WERI-Rb-1 (cell line): ENCODE measurements around the gene TMEM51.

ENCODE experiments used
- DNase-seq: peaks from one replicate; pipeline ENCODE4 v3.0.0-alpha.2; 2020
- H3K27ac ChIP-seq: fragments of 250-450 bp; sonication (Bioruptor Pico); 2 replicates; pipeline ENCODE4 v1.5.1; 2020; ENCODE audit warnings: mild to moderate bottlenecking, moderate library complexity
- H3K27me3 ChIP-seq: fragments of 250-450 bp; sonication (Bioruptor Pico); 2 replicates; pipeline ENCODE4 v1.5.1; 2021; ENCODE audit warnings: mild to moderate bottlenecking, low read depth, moderate library complexity; ENCODE audit not compliant: insufficient read depth, severe bottlenecking
- H3K36me3 ChIP-seq: fragments of 250-450 bp; sonication (Bioruptor Pico); 2 replicates; pipeline ENCODE4 v1.5.1; 2020; ENCODE audit warnings: mild to moderate bottlenecking, moderate library complexity
- H3K4me3 ChIP-seq: 2 replicates; pipeline ENCODE4 v1.5.1; 2011; ENCODE audit warnings: low read depth, mild to moderate bottlenecking, control low read depth, low read length
- H3K9me3 ChIP-seq: fragments of 250-450 bp; sonication (Bioruptor Pico); 2 replicates; pipeline ENCODE4 v1.5.1; 2021; ENCODE audit warnings: mild to moderate bottlenecking, moderate library complexity; ENCODE audit not compliant: severe bottlenecking
- TF ChIP-seq, protein P1 (sequence below): IDR thresholded peaks from 2 replicates; pipeline ENCODE4 v1.5.1; 2011; ENCODE audit warnings: low read depth, mild to moderate bottlenecking, control low read depth, inconsistent platforms, low read length

The TMEM51 gene

DNA sequence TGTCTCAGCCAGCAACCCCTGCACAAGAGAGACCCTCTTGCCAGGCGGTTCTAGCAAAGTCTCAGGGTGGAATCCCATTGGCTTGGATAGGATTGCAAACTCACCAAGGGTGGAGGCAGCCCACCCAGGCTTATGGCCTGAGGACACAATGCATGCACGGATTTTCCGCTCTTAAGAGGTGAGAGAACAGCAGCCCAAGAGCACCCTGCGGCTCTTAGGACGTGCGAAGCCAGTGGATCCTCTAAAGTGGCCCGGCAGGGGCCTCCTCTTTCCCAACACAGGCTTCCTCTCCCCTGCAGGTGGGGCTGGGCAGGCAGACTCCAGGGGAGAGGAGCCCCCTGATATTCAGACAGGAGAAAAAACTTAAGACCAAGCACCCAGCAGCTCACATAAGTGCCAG, 31.2 kb upstream of the TMEM51 start:
- no peak overlapping the region for H3K27ac ChIP-seq
- no peaks in the 10 kb centered on the region for H3K27me3 ChIP-seq
- H3K36me3 ChIP-seq = no peaks in the 10 kb centered on the region
- H3K9me3 ChIP-seq = no peaks in the 10 kb centered on the region
- no peak overlapping the region for H3K4me3 ChIP-seq
- no peak for DNase-seq
- TF ChIP-seq, protein P1, sequence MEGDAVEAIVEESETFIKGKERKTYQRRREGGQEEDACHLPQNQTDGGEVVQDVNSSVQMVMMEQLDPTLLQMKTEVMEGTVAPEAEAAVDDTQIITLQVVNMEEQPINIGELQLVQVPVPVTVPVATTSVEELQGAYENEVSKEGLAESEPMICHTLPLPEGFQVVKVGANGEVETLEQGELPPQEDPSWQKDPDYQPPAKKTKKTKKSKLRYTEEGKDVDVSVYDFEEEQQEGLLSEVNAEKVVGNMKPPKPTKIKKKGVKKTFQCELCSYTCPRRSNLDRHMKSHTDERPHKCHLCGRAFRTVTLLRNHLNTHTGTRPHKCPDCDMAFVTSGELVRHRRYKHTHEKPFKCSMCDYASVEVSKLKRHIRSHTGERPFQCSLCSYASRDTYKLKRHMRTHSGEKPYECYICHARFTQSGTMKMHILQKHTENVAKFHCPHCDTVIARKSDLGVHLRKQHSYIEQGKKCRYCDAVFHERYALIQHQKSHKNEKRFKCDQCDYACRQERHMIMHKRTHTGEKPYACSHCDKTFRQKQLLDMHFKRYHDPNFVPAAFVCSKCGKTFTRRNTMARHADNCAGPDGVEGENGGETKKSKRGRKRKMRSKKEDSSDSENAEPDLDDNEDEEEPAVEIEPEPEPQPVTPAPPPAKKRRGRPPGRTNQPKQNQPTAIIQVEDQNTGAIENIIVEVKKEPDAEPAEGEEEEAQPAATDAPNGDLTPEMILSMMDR = no peak

DNA sequence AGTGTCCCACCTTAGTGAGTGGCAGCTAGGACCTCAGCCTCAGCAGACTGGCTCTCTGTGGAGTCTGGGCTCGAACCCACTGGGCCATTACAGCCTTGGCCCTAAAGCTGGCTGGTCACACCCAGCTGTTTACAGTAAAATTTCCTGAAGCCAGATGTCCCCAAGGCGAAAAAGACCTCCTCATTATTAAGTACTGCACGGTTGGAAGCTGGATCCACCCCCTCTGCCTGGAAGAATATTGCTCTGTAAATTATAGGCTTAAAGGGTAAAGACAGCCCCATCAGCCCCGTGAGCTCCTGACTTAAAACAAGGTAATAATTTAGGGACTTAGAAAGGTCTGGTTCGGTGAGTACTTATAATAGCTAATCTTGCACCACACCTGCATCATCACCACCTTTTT, 30.3 kb upstream of the TMEM51 start:
- no peak overlapping the region for H3K4me3 ChIP-seq
- H3K9me3 ChIP-seq = no peaks in the 10 kb centered on the region
- no peaks in the 10 kb centered on the region for H3K36me3 ChIP-seq
- TF ChIP-seq, protein P1 = no peak
- peak overlapping the region; percentile 28 for H3K27ac ChIP-seq
- DNase-seq = peak; percentile 64
- no peaks in the 10 kb centered on the region for H3K27me3 ChIP-seq

DNA sequence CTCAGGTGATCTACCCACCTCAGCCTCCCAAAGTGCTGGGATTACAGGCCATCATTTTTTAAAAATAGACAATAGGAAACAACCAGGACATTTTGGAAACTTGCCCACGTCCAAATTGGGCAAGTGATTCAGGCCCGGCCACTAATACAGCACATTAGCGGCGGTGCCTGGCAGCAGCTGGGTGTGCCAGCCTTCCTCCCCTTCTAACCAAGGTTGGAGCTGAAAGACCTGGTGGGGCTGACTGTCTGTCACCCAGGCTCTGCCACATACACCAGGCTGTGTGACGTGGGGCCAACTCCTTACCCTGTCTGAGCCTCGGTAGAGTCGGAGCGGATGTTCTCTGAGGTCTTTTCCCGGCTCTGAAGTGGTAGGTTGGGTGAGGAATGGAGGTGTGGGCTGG, 29.6 kb upstream of the TMEM51 start:
- H3K27ac ChIP-seq = no peak overlapping the region
- no peaks in the 10 kb centered on the region for H3K27me3 ChIP-seq
- no peaks in the 10 kb centered on the region for H3K9me3 ChIP-seq
- TF ChIP-seq, protein P1 = no peak
- no peak for DNase-seq
- H3K4me3 ChIP-seq = no peak overlapping the region
- no peaks in the 10 kb centered on the region for H3K36me3 ChIP-seq

DNA sequence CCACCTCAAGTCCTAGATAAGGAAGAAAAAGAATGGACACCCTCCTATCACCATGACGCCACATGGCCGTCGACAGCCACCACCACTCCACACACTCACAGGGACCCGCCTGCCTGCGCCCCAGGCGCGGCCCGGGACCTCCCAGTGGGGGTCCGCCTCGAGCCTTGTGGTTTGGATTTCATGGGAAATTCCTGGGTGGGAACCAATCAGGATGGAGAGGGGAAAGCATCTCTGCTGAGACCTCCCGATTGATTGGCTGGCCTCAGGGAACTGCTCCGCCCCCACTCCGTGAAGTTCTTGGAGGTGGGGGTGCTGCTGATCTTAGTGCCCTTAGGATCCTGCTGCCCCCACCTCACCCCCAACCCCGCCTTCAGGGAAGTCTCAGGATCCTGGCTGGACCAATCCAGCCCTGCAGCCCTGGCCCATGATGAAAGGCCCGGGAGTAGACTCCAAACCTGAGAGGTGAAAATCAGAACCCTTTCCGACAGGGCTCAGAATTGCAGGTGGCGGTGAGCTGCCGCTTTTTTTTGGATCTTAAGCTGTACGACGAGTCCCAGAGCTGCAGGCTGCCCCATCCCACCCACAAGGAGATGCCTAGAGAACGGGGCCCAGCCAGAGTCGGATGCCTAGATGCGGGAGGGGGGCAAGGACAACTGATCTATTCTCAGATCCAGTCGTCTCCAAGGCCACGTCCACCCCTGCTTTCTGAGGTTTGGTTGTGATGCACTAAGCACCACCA, 29.0 kb upstream of the TMEM51 start:
- no peak for DNase-seq

DNA sequence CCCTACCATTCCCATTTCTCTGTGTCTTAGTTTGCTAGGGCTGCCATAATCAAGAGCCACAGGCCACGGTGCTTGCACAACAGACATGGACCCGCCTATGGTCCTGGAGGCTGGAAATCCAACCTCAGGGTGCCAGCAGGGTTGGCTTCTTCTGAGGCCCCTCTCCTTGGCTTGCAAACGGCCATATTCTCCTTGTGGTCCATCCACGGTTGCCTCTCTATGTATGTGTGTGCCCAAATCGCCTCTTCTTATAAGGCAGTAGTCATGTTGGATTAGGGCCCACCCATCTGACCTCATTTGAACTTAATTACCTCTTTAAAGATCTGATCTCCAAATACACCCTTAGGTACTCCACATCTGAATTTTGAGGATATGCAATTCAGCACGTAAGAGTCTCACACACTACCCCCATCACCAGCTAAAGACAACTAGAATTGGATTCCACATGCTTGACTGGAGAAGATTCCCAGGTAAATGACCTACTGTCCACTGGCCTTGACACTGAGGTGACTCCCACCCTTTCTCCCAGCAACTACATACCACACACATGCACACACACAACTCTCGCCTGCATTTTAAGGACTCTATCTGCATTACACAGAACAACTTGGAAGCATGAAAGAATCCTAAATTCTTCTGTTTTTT, 28.3 kb upstream of the TMEM51 start:
- Histone ChIP-seq H3K9me3 (no peaks in the 10 kb centered on the region), H3K4me3 (no peak overlapping the region), H3K27ac (no peak overlapping the region), H3K27me3 (no peaks in the 10 kb centered on the region), H3K36me3 (no peaks in the 10 kb centered on the region)
- TF ChIP-seq, protein P1 = no peak
- no peak for DNase-seq

More for the DNA sequence above, 29.0 kb upstream of the TMEM51 start:
- TF ChIP-seq, protein P1 = no peak
- no peaks in the 10 kb centered on the region for H3K36me3 ChIP-seq
- H3K9me3 ChIP-seq = no peaks in the 10 kb centered on the region
- H3K4me3 ChIP-seq = no peak overlapping the region
- H3K27me3 ChIP-seq = no peaks in the 10 kb centered on the region
- no peak overlapping the region for H3K27ac ChIP-seq

DNA sequence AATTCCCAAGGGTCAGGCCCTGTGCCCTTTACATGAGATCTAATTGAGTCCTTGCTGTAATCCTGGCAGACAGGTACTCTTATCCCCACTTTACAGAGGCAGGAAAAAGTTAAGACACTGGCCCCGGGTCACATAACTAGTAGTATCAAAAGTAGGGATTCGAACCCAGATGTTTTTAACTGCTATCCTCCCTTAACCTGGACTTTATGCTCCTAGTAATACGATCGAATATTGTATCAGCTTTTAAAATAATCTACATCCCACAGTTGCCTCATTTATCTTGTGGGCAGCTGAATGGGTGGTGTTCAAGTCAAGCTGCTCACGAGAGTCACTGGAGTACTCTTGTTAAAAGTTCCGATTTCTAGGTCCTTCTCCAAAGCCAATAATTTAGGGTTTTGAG, 25.5 kb upstream of the TMEM51 start:
- Histone ChIP-seq H3K27me3 (no peaks in the 10 kb centered on the region), H3K27ac (no peak overlapping the region), H3K36me3 (no peaks in the 10 kb centered on the region), H3K4me3 (no peak overlapping the region), H3K9me3 (no peaks in the 10 kb centered on the region)
- no peak for DNase-seq
- TF ChIP-seq, protein P1 = no peak
